ENCODE results near the gene LMBR1.

DNA sequence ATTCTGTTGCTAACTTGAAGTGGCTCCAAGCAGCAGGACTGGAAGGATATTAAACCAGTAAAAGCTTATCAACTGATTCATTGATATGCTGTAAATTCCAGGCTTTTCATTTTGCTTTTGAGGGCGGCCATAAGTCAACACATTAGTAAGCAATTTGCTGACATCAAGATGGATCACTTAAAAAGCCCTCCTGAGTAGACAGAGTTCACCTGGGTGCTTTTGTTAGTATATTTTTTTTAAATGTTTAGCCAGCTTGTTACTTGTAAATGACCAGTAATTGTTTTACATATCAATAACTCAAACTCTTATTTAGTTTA, 225.9 kb downstream of the LMBR1 start:
- TF ChIP-seq POLR2AphosphoS5 (IDR thresholded peaks at IDR 0.05; ENCODE audit: borderline replicate concordance, low read depth, low read length) (no peak), EZH2 (IDR thresholded peaks at IDR 0.05) (no peak), FOXP2 (optimal IDR thresholded peaks at IDR 0.05; ENCODE audit: control extremely low read depth, extremely low read length, insufficient read depth) (no peak)

All from SK-N-MC (cell line).